GM12878 (cell line): ENCODE data around the gene HAAO. TPM values are rescaled to one million over a fixed set of nuclear protein-coding genes. Genes with fewer than 3 reads are reported as not detected.

ENCODE experiments used
- ATAC-seq: fragments of 200-7000 bp; cut with Tn5 transposase; 3 replicates; pipeline ENCODE4 v1.9.1; 2020; ENCODE audit warnings: mild to moderate bottlenecking, moderate library complexity
- BruUV-seq: library from RNA; stranded (reverse); fragments of 400-500 nt; replicated peaks from 2 replicates; lab custom pipeline; 2021; lab: Mats Ljungman, UMichigan
- CTCF ChIA-PET: fragments of 300-600 bp; sonication (Branson Sonifier 250); formaldehyde crosslinking; extraction: SDS; loops from one replicate; lab custom pipeline; 2021; ENCODE audit warnings: inconsistent platforms; lab: Yijun Ruan, JAX
- POLR2A ChIA-PET: fragments of 350-600 bp; formaldehyde crosslinking; extraction: SDS; loops from one replicate; lab custom pipeline; 2021; ENCODE audit warnings: inconsistent platforms; lab: Charles Lee
- RAD21 ChIA-PET: fragments of 300-600 bp; sonication (Branson Sonifier 250); formaldehyde crosslinking; loops from one replicate; lab custom pipeline; 2023; ENCODE audit warnings: antibody characterized with exemption; ENCODE audit not compliant: unreplicated experiment; lab: Charles Lee
- SMC1A ChIA-PET: fragments of 300-600 bp; sonication (Branson Sonifier 250); formaldehyde crosslinking; loops from one replicate; lab custom pipeline; 2023; ENCODE audit not compliant: unreplicated experiment, uncharacterized antibody; lab: Charles Lee
- DNase-seq: peaks from one replicate; pipeline ENCODE4 v3.0.0-alpha.2; 2011; ENCODE audit warnings: low read depth, low spot score
- FAIRE-seq: peaks from 3 replicates; lab custom pipeline; 2011; peaks lifted over from hg19 to GRCh38; lab: Jason Lieb, UNC
- H2AFZ ChIP-seq: 2 replicates; pipeline ENCODE4 v1.6.0; 2011; ENCODE audit warnings: low read depth, low read length, control low read depth; ENCODE audit not compliant: control insufficient read depth
- H3K27ac ChIP-seq: 2 replicates; pipeline ENCODE4 v1.5.1; 2011; ENCODE audit warnings: control low read depth; ENCODE audit not compliant: control insufficient read depth, insufficient read depth
- H3K27me3 ChIP-seq, 2 experiments: replicated peaks in 1 of 2; 2 replicates each; pipeline versions ENCODE4 v1.6.0 to v1.6.1; 2011; ENCODE audit warnings: low read length in 1 of 2; ENCODE audit not compliant: control insufficient read depth in 2 of 2, insufficient read depth in 2 of 2
- H3K36me3 ChIP-seq, 2 experiments: 2 replicates each; pipeline ENCODE4 v1.5.1; 2011; ENCODE audit warnings: low read length in 1 of 2; ENCODE audit not compliant: control insufficient read depth in 2 of 2, insufficient read depth in 2 of 2
- H3K4me1 ChIP-seq: 2 replicates; pipeline ENCODE4 v1.6.1; 2011; ENCODE audit warnings: mild to moderate bottlenecking, low read length, moderate library complexity, mixed read lengths; ENCODE audit not compliant: control insufficient read depth, insufficient read depth
- H3K4me2 ChIP-seq: 2 replicates; pipeline ENCODE4 v1.6.0; 2011; ENCODE audit warnings: control low read depth; ENCODE audit not compliant: control insufficient read depth, insufficient read depth
- H3K4me3 ChIP-seq: fragments of 200-600 bp; sonication (generic); 2 replicates; pipeline ENCODE4 v1.5.1; 2016
- H3K79me2 ChIP-seq: 2 replicates; pipeline ENCODE4 v1.6.0; 2011; ENCODE audit warnings: low read length; ENCODE audit not compliant: control insufficient read depth, insufficient read depth
- H3K9ac ChIP-seq: 2 replicates; pipeline ENCODE4 v1.8.0; 2011; ENCODE audit warnings: low read length, control low read depth, mixed read lengths; ENCODE audit not compliant: control insufficient read depth, insufficient read depth
- H3K9me3 ChIP-seq: replicated peaks from 3 replicates; pipeline ENCODE4 v1.5.1; 2011; ENCODE audit warnings: mild to moderate bottlenecking, low read length; ENCODE audit not compliant: control insufficient read depth, insufficient read depth
- H4K20me1 ChIP-seq: 2 replicates; pipeline ENCODE4 v1.6.0; 2011; ENCODE audit not compliant: control insufficient read depth, insufficient read depth
- ATF2 ChIP-seq: IDR thresholded peaks from 2 replicates; pipeline ENCODE4 v1.6.1; 2012; ENCODE audit warnings: low read length, inconsistent platforms
- CBFB ChIP-seq: IDR thresholded peaks from 2 replicates; pipeline ENCODE4 v1.6.1; 2016; ENCODE audit warnings: antibody characterized with exemption, low read depth
- CHD2 ChIP-seq: IDR thresholded peaks from 2 replicates; pipeline ENCODE4 v1.6.1; 2011; ENCODE audit warnings: low read depth, low read length, improper control_type of control experiment, borderline replicate concordance
- EP300 ChIP-seq, 2 experiments: fragments of 150-350 bp in 1 of 2; IDR thresholded peaks; 2 replicates each; pipeline ENCODE4 v1.6.1; 2011 to 2012; ENCODE audit warnings: low read depth in 2 of 2, low read length in 2 of 2, borderline replicate concordance in 1 of 2, improper control_type of control experiment in 1 of 2, inconsistent platforms in 1 of 2; ENCODE audit not compliant: control insufficient read depth in 1 of 2
- IKZF2 ChIP-seq, 2 experiments: fragments of 450-650 bp; IDR thresholded peaks; 2 replicates each; pipeline ENCODE4 v1.6.1; 2017; ENCODE audit warnings: mild to moderate bottlenecking in 2 of 2, moderate library complexity in 2 of 2
- JUNB ChIP-seq: IDR thresholded peaks from 2 replicates; pipeline ENCODE4 v1.6.1; 2016; ENCODE audit warnings: antibody characterized with exemption, mild to moderate bottlenecking
- NBN ChIP-seq: fragments of 450-650 bp; IDR thresholded peaks from 2 replicates; pipeline ENCODE4 v1.6.1; 2016
- NFIC ChIP-seq: IDR thresholded peaks from 2 replicates; pipeline ENCODE4 v1.6.1; 2012; ENCODE audit warnings: low read depth, mild to moderate bottlenecking, inconsistent platforms, low read length, moderate library complexity
- NR2F1 ChIP-seq: fragments of 450-650 bp; conservative IDR thresholded peaks from 2 replicates; pipeline ENCODE4 v1.6.1; 2017; ENCODE audit warnings: mild to moderate bottlenecking
- SKIL ChIP-seq: fragments of 450-650 bp; IDR thresholded peaks from 2 replicates; pipeline ENCODE4 v1.6.1; 2017; ENCODE audit warnings: mild to moderate bottlenecking, low read depth, inconsistent platforms; ENCODE audit not compliant: poor library complexity, severe bottlenecking
- ZZZ3 ChIP-seq: IDR thresholded peaks from 2 replicates; pipeline ENCODE4 v1.6.1; 2011; ENCODE audit warnings: low read depth; ENCODE audit not compliant: control insufficient read depth, insufficient read length
- WGBS: methylation state at CpG from one replicate; pipeline ENCODE4 v1.1.6; 2016; ENCODE audit warnings: low lambda C conversion rate; ENCODE audit not compliant: insufficient replicate concordance, insufficient coverage; ENCODE audit errors: missing lambda C conversion rate; 5-methylcytosine and 5-hydroxymethylcytosine counted together
- in situ Hi-C: fragments of 300-500 bp; cut with MboI; formaldehyde crosslinking; loops from 9 replicates; pipeline ENCODE4 v1.14.3; 2018; ENCODE audit warnings: mixed read lengths
- intact Hi-C: fragments of 100-400 bp; cut with micrococcal nuclease; formaldehyde crosslinking; loops from one replicate; pipeline ENCODE4 v1.14.2; 2022; ENCODE audit not compliant: unreplicated experiment
- polyA plus RNA-seq, 11 experiments: library from polyadenylated mRNA; depleted of rRNA in 4 of 11; unstranded in 6 of 11; stranded (reverse) in 5 of 11; fragments of >200 nt; fragmentation: Nextera tagmentation in 4 of 11; fragmentation: Illumina TruSeq in 1 of 11; extraction: Ambion mirVana in 4 of 11; extraction: Trizol in 1 of 11; gene quantifications; 1 replicate in 1 of 11; 2 replicates in 10 of 11; pipeline versions ENCODE4 v1.2.1 to v1.2.3, GENCODE V29; 2011 to 2016; ENCODE audit warnings: inconsistent platforms in 2 of 11, missing spikeins in 2 of 11, low read depth in 1 of 11
- total RNA-seq, 4 experiments: library from RNA; depleted of rRNA in 3 of 4; stranded (reverse); fragments of >200 nt in 3 of 4; fragmentation: Illumina TruSeq in 1 of 4; extraction: Trizol in 1 of 4; gene quantifications; 2 replicates each; pipeline versions ENCODE4 v1.2.1 to v1.2.3, GENCODE V29; 2013 to 2021
- TF ChIP-seq, protein P1 (sequence below): fragments of 450-650 bp; conservative IDR thresholded peaks from 2 replicates; pipeline ENCODE4 v1.6.1; 2017; ENCODE audit warnings: mild to moderate bottlenecking, moderate library complexity
- TF ChIP-seq, protein P2 (sequence below): fragments of 450-650 bp; IDR thresholded peaks from 2 replicates; pipeline ENCODE4 v1.6.1; 2017; ENCODE audit warnings: low read depth, mild to moderate bottlenecking, moderate library complexity
- TF ChIP-seq, protein P3 (sequence below): fragments of 450-650 bp; IDR thresholded peaks from 2 replicates; pipeline ENCODE4 v1.6.1; 2017; ENCODE audit warnings: borderline replicate concordance

Gene HAAO
- total and polyA plus RNA-seq, 10 of the 15 experiments (the other 5 are each of a cell fraction or from before 2014, with no cell fraction given), result 4.3 to 58.7 (median 26.8) TPM

GRCh38 chr2:42752314-42752713 is 40.1 kb downstream of the HAAO start:
- RAD21 ChIA-PET, result interaction anchor here (0.7 to 4.5 kb wide), 11 partner anchors 23 to 1703 kb away, joined by 3 to 39 read pairs (median 5); partner anchors contain the start of gene HAAO
- peak overlapping the region; percentile 44; the same call in 1 of the 2 replicates for H3K4me2 ChIP-seq
- BruUV-seq, result no TSS peak
- no peak overlapping the region for H2AFZ ChIP-seq
- DNase-seq (peak; percentile 71), FAIRE-seq (peak; percentile 81), ATAC-seq (peak; percentile 79)
- no peaks in the 10 kb centered on the region for H3K27me3 ChIP-seq
- in situ Hi-C loops (no loop called here), intact Hi-C loops (loop anchor here (10.0 kb wide), 1 partner anchor 258 kb away; the partner anchor contains the start of gene KCNG3)
- H3K36me3 ChIP-seq, result no peaks in the 10 kb centered on the region
- WGBS, result 50% methylated on average over 2 of the region's 2 CpGs
- H3K4me3 ChIP-seq, result no peak overlapping the region
- H3K27ac ChIP-seq, result peak overlapping the region; percentile 30
- no peaks in the 10 kb centered on the region for H3K79me2 ChIP-seq
- no peaks in the 10 kb centered on the region for H4K20me1 ChIP-seq
- POLR2A ChIA-PET, result interaction anchor here (0.5 to 4.8 kb wide), 7 partner anchors 23 to 818 kb away, joined by 3 to 30 read pairs (median 5); partner anchors contain the start of gene HAAO
- H3K9me3 ChIP-seq, result no peaks in the 10 kb centered on the region
- SMC1A ChIA-PET, result interaction anchor here (0.5 to 6.0 kb wide), 15 partner anchors 11 to 1053 kb away, joined by 3 to 60 read pairs (median 4); partner anchors contain the start of gene HAAO
- peaks cover 52% of the 10 kb centered on the region for H3K4me1 ChIP-seq
- CTCF ChIA-PET, result interaction anchor here (1.1 to 2.3 kb wide), 10 partner anchors 18 to 89 kb away, joined by 3 to 11 read pairs (median 4); partner anchors contain the start of gene HAAO
- no peak overlapping the region for H3K9ac ChIP-seq
- TF ChIP-seq CHD2 (peak; percentile 51; the same call in 1 of the 2 replicates), ATF2 (0 out of 2 replicates have a peak, but pooled peaks have one; percentile 39), NR2F1 (no peak; the same call in 1 of the 2 replicates), NBN (peak; percentile 74; the same call in 1 of the 2 replicates), CBFB (0 out of 2 replicates have a peak, but pooled peaks have one; percentile 64), JUNB (peak; percentile 35; the same call in 1 of the 2 replicates), NFIC (peak; percentile 85), IKZF2 (IDR thresholded peaks at IDR 0.05) (peak; percentile 99), EP300 (IDR thresholded peaks at IDR 0.05; ENCODE audit: borderline replicate concordance in 1 of 2, control insufficient read depth in 1 of 2, low read depth in 2 of 2, low read length in 2 of 2) (peak; percentile 76 to 82; a peak in 3 of 4 replicates), SKIL (peak; percentile 89), ZZZ3 (no peak)
- TF ChIP-seq, protein P1, sequence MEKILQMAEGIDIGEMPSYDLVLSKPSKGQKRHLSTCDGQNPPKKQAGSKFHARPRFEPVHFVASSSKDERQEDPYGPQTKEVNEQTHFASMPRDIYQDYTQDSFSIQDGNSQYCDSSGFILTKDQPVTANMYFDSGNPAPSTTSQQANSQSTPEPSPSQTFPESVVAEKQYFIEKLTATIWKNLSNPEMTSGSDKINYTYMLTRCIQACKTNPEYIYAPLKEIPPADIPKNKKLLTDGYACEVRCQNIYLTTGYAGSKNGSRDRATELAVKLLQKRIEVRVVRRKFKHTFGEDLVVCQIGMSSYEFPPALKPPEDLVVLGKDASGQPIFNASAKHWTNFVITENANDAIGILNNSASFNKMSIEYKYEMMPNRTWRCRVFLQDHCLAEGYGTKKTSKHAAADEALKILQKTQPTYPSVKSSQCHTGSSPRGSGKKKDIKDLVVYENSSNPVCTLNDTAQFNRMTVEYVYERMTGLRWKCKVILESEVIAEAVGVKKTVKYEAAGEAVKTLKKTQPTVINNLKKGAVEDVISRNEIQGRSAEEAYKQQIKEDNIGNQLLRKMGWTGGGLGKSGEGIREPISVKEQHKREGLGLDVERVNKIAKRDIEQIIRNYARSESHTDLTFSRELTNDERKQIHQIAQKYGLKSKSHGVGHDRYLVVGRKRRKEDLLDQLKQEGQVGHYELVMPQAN, result no peak
- TF ChIP-seq, protein P2, sequence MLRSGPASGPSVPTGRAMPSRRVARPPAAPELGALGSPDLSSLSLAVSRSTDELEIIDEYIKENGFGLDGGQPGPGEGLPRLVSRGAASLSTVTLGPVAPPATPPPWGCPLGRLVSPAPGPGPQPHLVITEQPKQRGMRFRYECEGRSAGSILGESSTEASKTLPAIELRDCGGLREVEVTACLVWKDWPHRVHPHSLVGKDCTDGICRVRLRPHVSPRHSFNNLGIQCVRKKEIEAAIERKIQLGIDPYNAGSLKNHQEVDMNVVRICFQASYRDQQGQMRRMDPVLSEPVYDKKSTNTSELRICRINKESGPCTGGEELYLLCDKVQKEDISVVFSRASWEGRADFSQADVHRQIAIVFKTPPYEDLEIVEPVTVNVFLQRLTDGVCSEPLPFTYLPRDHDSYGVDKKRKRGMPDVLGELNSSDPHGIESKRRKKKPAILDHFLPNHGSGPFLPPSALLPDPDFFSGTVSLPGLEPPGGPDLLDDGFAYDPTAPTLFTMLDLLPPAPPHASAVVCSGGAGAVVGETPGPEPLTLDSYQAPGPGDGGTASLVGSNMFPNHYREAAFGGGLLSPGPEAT, result peak; percentile 91
- TF ChIP-seq, protein P3, sequence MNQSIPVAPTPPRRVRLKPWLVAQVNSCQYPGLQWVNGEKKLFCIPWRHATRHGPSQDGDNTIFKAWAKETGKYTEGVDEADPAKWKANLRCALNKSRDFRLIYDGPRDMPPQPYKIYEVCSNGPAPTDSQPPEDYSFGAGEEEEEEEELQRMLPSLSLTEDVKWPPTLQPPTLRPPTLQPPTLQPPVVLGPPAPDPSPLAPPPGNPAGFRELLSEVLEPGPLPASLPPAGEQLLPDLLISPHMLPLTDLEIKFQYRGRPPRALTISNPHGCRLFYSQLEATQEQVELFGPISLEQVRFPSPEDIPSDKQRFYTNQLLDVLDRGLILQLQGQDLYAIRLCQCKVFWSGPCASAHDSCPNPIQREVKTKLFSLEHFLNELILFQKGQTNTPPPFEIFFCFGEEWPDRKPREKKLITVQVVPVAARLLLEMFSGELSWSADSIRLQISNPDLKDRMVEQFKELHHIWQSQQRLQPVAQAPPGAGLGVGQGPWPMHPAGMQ, result no peak
